ENCODE results near the gene ZCCHC7.

ZCCHC7 gene

GRCh38 chr9:37337301-37337890 is 217.0 kb downstream of the ZCCHC7 start:
- no peak for TF ChIP-seq CTCF (conservative IDR thresholded peaks at IDR 0.05; ENCODE audit: low read depth)
- no peak for DNase-seq (ENCODE audit: low spot score)

GRCh38 chr9:37338218-37338617 is 217.8 kb downstream of the ZCCHC7 start:
- ChIA-PET POLR2A (ENCODE audit: low non-redundant PET) (no interaction called here), CTCF (interaction anchor here (0.5 kb wide), 1 partner anchor 27 kb away, joined by 6 read pairs; no protein-coding TSS in a partner anchor)
- no peak for TF ChIP-seq CTCF (conservative IDR thresholded peaks at IDR 0.05; ENCODE audit: low read depth)
- H3K27ac ChIP-seq: no peak overlapping the region
- no peak for DNase-seq (ENCODE audit: low spot score)

More at GRCh38 chr9:37337301-37337890, 217.0 kb downstream of the ZCCHC7 start:
- ChIA-PET CTCF (no interaction called here), POLR2A (ENCODE audit: low non-redundant PET) (no interaction called here)
- H3K27ac ChIP-seq: no peak overlapping the region

- DNase-seq (ENCODE audit: low spot score): no peak
- H3K27ac ChIP-seq: no peak overlapping the region
- TF ChIP-seq CTCF (conservative IDR thresholded peaks at IDR 0.05; ENCODE audit: low read depth): no peak
- ChIA-PET POLR2A (ENCODE audit: low non-redundant PET) (no interaction called here), CTCF (no interaction called here)
Measured at GRCh38 chr9:37339923-37340322, 219.5 kb downstream of the ZCCHC7 start.

- CTCF ChIA-PET: interaction anchor here (0.7 kb wide), 1 partner anchor 1367 kb away, joined by 4 read pairs; no protein-coding TSS in a partner anchor
- TF ChIP-seq CTCF (conservative IDR thresholded peaks at IDR 0.05; ENCODE audit: low read depth): no peak
- DNase-seq (ENCODE audit: low spot score): no peak
- no peak overlapping the region for H3K27ac ChIP-seq
- POLR2A ChIA-PET (ENCODE audit: low non-redundant PET): no interaction called here
Measured at GRCh38 chr9:37340961-37341360, 220.6 kb downstream of the ZCCHC7 start.

GRCh38 chr9:37341704-37342103 is 221.3 kb downstream of the ZCCHC7 start:
- no peak for TF ChIP-seq CTCF (conservative IDR thresholded peaks at IDR 0.05; ENCODE audit: low read depth)
- ChIA-PET POLR2A (ENCODE audit: low non-redundant PET) (no interaction called here), CTCF (interaction anchor here (1.2 kb wide), 1 partner anchor 12 kb away, joined by 4 read pairs; no protein-coding TSS in a partner anchor)
- H3K27ac ChIP-seq: no peak overlapping the region
- DNase-seq (ENCODE audit: low spot score): no peak

GRCh38 chr9:37342493-37342892 is 222.1 kb downstream of the ZCCHC7 start:
- no peak for TF ChIP-seq CTCF (conservative IDR thresholded peaks at IDR 0.05; ENCODE audit: low read depth)
- no peak for DNase-seq (ENCODE audit: low spot score)
- H3K27ac ChIP-seq: no peak overlapping the region
- POLR2A ChIA-PET (ENCODE audit: low non-redundant PET): no interaction called here
- CTCF ChIA-PET: interaction anchor here (1.2 kb wide), 1 partner anchor 13 kb away, joined by 4 read pairs; no protein-coding TSS in a partner anchor
